Gastrocnemius medialis (tissue), 4 donors: ENCODE measurements around the gene SCN2A. TPM values are rescaled to one million over a fixed set of nuclear protein-coding genes. Genes with fewer than 3 reads are reported as not detected.

Source experiments
- ATAC-seq, 2 donors: fragments of 150-250 bp; one replicate each; pipeline ENCODE4 v1.9.1; 2016
- DNase-seq, 2 donors: peaks; one replicate each; pipeline ENCODE4 v3.0.0-alpha.2; 2019
- H3K27ac ChIP-seq, 4 donors: fragments of 200-600 bp; sonication (generic); 1 replicate in 1 of 4; 2 replicates in 3 of 4; pipeline ENCODE4 v1.5.1; 2016 to 2018; ENCODE audit warnings: mild to moderate bottlenecking in 2 of 4, moderate library complexity in 1 of 4
- H3K27me3 ChIP-seq, 3 donors: fragments of 200-600 bp; sonication (generic) in 2 of 3; 1 replicate in 1 of 3; 2 replicates in 2 of 3; pipeline versions ENCODE4 v1.5.1 to v1.6.0; 2016 to 2019; ENCODE audit warnings: mild to moderate bottlenecking in 1 of 3, moderate library complexity in 1 of 3
- H3K36me3 ChIP-seq, 2 donors: fragments of 200-600 bp; sonication (generic) in 1 of 2; one replicate each; pipeline ENCODE4 v1.5.1; 2017 to 2018
- H3K4me1 ChIP-seq, 2 donors: fragments of 200-600 bp; sonication (generic) in 1 of 2; one replicate each; pipeline ENCODE4 v1.5.1; 2016 to 2017; ENCODE audit warnings: mild to moderate bottlenecking in 2 of 2
- H3K4me3 ChIP-seq, 4 donors: fragments of 200-600 bp; sonication (generic) in 3 of 4; 1 replicate in 1 of 4; 2 replicates in 3 of 4; pipeline ENCODE4 v1.5.1; 2016 to 2019; ENCODE audit warnings: mild to moderate bottlenecking in 2 of 4
- H3K9me3 ChIP-seq, 3 donors: fragments of 200-600 bp; sonication (generic) in 2 of 3; 1 replicate in 1 of 3; 2 replicates in 2 of 3; pipeline ENCODE4 v1.5.1; 2016 to 2019
- CTCF ChIP-seq, 5 experiments: fragments of 450-650 bp in 3 of 5; fragments of 200-600 bp in 2 of 5; sonication (generic) in 2 of 5; IDR thresholded peaks in 4 of 5; conservative IDR thresholded peaks in 1 of 5; 1 replicate in 4 of 5; 2 replicates in 1 of 5; pipeline ENCODE4 v1.5.1; 2016 to 2019; ENCODE audit warnings: antibody characterized with exemption in 5 of 5, mild to moderate bottlenecking in 3 of 5, moderate library complexity in 3 of 5
- POLR2A ChIP-seq, 2 donors: fragments of 450-650 bp; IDR thresholded peaks; one replicate each; pipeline ENCODE4 v1.6.1; 2017; ENCODE audit warnings: antibody characterized with exemption in 2 of 2, mild to moderate bottlenecking in 2 of 2, moderate library complexity in 2 of 2
- in situ Hi-C, 4 donors: fragments of 200-750 bp; cut with MboI; loops; one replicate each; pipeline versions ENCODE4 v1.15.0 to v1.8.0; 2017; ENCODE audit warnings: low sequenced_read_pairs in 4 of 4
- intact Hi-C: fragments of 100-400 bp; cut with DNase I; formaldehyde crosslinking; loops from one replicate; pipeline ENCODE4 v1.15.1; 2023; ENCODE audit warnings: low total_unique reads
- total RNA-seq, 4 donors: library from RNA; depleted of rRNA; stranded (reverse); fragments of >200 nt; gene quantifications; one replicate each; pipeline versions ENCODE4 v1.1.0 to v1.2.3, GENCODE V29; 2016

Gene SCN2A
- total RNA-seq, 4 donors from 2014 or later: not detected

DNA sequence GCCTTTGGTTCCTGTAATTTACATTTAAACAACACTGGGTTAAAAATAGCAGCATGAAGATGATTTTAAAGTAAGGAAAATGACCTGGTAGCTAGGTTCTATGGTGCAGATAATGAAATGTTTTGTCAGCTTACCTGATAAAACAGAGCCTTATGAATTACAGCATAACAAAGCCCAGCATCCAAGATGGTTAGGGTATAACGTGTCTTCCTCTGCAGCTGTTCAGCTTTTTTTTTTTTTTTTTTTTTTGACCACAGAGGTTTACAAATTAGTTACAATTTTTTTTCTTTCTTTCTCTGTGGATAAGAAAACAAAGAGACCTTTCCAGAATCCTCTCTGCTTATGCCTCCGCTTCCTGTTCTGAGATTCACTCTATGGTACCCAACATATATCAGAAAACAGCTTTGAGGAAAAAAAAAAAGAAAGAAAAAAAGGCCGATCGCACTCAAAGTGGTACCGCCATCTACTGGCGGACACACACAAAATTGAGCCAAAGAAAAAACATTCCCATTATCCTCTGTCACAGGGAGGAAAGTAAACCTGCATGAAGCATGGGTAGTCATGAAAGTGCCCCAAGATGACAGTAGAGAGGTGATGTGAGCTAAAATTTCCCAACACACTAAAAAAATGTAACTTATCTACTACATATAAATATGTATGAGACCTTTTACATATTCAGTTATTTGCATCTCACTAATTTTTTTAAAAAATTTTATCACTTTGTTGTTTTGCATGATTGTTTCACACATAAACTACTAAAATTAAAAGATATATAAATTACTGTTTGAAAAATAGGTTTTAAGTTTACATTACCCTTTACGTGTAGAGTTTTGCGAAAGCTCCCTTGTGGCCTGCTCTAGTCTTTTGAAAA lies 35.3 kb upstream of the SCN2A start, which contains the start of gene SCN3A:
SCN3A (minus strand) TSS at position 362 of the 871 bp plus-strand sequence. CDS start 27,656 bp downstream, outside the sequence.
- Histone ChIP-seq H3K27me3 (no peaks in the 10 kb centered on the region), H3K9me3 (no peaks in the 10 kb centered on the region), H3K27ac (no peak within 1 kb of the TSS), H3K4me1 (no peaks in the 10 kb centered on the region), H3K36me3 (no peaks in the 10 kb centered on the region), H3K4me3 (peak within 1 kb of the TSS in 3 of 4 donors; percentile 5 to 29 (median 17))
- no peak for DNase-seq
- TF ChIP-seq CTCF (IDR thresholded peaks at IDR 0.05 in 4 of 5, conservative IDR thresholded peaks at IDR 0.05 in 1 of 5) (peak in 2 of 5 experiments; percentile 55 to 61), POLR2A (IDR thresholded peaks at IDR 0.05) (no peak)
- intact Hi-C loops: loop anchor here (5.0 to 10.0 kb wide), 2 partner anchors 187 to 469 kb away; no protein-coding TSS in a partner anchor
- in situ Hi-C loops: loop anchor here in 2 of 4 donors (10.0 kb wide), 1 partner anchor 199 kb away; no protein-coding TSS in a partner anchor
- no peak for ATAC-seq

GRCh38 chr2:165205865-165206264 lies 33.3 kb upstream of the SCN2A start:
- no peaks in the 10 kb centered on the region for H3K36me3 ChIP-seq
- TF ChIP-seq POLR2A (IDR thresholded peaks at IDR 0.05) (no peak), CTCF (IDR thresholded peaks at IDR 0.05 in 4 of 5, conservative IDR thresholded peaks at IDR 0.05 in 1 of 5) (no peak)
- no peak overlapping the region for H3K4me3 ChIP-seq
- no peak overlapping the region for H3K27ac ChIP-seq
- intact Hi-C loops (loop anchor here (10.0 kb wide), 1 partner anchor 471 kb away; no protein-coding TSS in a partner anchor), in situ Hi-C loops (loop anchor here in 2 of 4 donors (10.0 kb wide), 1 partner anchor 201 kb away; no protein-coding TSS in a partner anchor)
- ATAC-seq (no peak), DNase-seq (no peak)
- H3K4me1 ChIP-seq: no peaks in the 10 kb centered on the region
- H3K27me3 ChIP-seq: no peaks in the 10 kb centered on the region
- no peaks in the 10 kb centered on the region for H3K9me3 ChIP-seq

DNA sequence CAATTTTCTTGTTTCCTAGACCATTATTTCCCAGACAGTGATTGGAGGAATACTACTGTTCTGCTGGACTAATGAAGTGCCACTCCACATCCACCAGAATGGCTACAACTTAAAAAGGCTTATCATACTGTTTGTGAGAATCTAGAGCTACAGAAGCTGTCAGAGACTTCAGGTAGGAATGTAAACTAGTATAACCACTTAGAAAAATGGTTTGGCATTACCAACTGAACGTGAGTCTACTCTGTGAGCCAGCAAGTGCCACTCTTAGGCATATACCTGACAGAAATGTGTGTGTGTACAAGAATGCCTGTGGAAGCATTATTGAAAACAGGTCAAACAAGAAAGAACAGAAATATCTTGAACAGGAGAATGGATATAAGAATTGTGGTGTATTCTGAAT lies 31.1 kb upstream of the SCN2A start:
- no peak overlapping the region for H3K27ac ChIP-seq
- H3K4me3 ChIP-seq: no peak overlapping the region
- H3K27me3 ChIP-seq: no peaks in the 10 kb centered on the region
- no peak for DNase-seq
- no peaks in the 10 kb centered on the region for H3K36me3 ChIP-seq
- H3K9me3 ChIP-seq: no peaks in the 10 kb centered on the region
- no peak for ATAC-seq
- in situ Hi-C loops (loop anchor here in 2 of 4 donors (10.0 kb wide), 1 partner anchor 203 kb away; no protein-coding TSS in a partner anchor), intact Hi-C loops (loop anchor here (10.0 kb wide), 1 partner anchor 473 kb away; no protein-coding TSS in a partner anchor)
- H3K4me1 ChIP-seq: no peaks in the 10 kb centered on the region
- no peak for TF ChIP-seq POLR2A (IDR thresholded peaks at IDR 0.05)
- no peak for TF ChIP-seq CTCF (IDR thresholded peaks at IDR 0.05 in 4 of 5, conservative IDR thresholded peaks at IDR 0.05 in 1 of 5)

DNA sequence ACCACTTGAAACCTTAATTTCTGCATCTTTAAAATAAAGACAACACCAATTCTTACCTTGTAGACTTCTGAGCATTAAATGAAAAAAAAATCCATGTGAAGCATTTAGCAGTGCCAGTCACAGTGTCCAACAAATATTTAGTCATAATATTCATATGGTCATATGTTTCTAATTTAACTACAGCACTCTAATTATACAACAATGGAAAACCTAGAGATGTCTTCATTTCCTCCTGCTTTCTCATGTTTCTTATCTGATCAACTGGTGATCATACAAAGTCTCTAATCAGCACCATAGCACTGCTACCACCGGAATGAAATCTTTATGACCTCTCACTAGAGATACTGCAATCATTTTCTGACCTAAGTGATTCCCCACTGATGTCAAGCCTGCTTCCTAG lies 25.1 kb upstream of the SCN2A start:
- in situ Hi-C loops (no loop called here), intact Hi-C loops (no loop called here)
- H3K36me3 ChIP-seq: no peaks in the 10 kb centered on the region
- H3K4me3 ChIP-seq: no peak overlapping the region
- no peaks in the 10 kb centered on the region for H3K9me3 ChIP-seq
- ATAC-seq: no peak
- H3K4me1 ChIP-seq: no peaks in the 10 kb centered on the region
- no peak for TF ChIP-seq POLR2A (IDR thresholded peaks at IDR 0.05)
- no peaks in the 10 kb centered on the region for H3K27me3 ChIP-seq
- no peak for DNase-seq
- H3K27ac ChIP-seq: no peak overlapping the region

- in situ Hi-C loops: no loop called here
- no peak for ATAC-seq
- Histone ChIP-seq H3K27ac (no peak overlapping the region), H3K4me1 (no peaks in the 10 kb centered on the region), H3K4me3 (no peak overlapping the region), H3K27me3 (no peaks in the 10 kb centered on the region), H3K9me3 (no peaks in the 10 kb centered on the region), H3K36me3 (no peaks in the 10 kb centered on the region)
- TF ChIP-seq CTCF (IDR thresholded peaks at IDR 0.05 in 4 of 5, conservative IDR thresholded peaks at IDR 0.05 in 1 of 5): no peak
- TF ChIP-seq POLR2A (IDR thresholded peaks at IDR 0.05): no peak
- intact Hi-C loops: no loop called here
- DNase-seq: no peak
These were observed 19.7 kb upstream of the SCN2A start for GRCh38 chr2:165219481-165219880.
